Measurements from ENCODE around the gene BAHCC1. TPM values are rescaled to one million over a fixed set of nuclear protein-coding genes. Genes with fewer than 3 reads are reported as not detected.

BAHCC1 gene
- total and polyA plus RNA-seq, 2 of the 4 experiments (the other 2 are of a cell fraction), result 0.36 to 7.8 TPM

DNA sequence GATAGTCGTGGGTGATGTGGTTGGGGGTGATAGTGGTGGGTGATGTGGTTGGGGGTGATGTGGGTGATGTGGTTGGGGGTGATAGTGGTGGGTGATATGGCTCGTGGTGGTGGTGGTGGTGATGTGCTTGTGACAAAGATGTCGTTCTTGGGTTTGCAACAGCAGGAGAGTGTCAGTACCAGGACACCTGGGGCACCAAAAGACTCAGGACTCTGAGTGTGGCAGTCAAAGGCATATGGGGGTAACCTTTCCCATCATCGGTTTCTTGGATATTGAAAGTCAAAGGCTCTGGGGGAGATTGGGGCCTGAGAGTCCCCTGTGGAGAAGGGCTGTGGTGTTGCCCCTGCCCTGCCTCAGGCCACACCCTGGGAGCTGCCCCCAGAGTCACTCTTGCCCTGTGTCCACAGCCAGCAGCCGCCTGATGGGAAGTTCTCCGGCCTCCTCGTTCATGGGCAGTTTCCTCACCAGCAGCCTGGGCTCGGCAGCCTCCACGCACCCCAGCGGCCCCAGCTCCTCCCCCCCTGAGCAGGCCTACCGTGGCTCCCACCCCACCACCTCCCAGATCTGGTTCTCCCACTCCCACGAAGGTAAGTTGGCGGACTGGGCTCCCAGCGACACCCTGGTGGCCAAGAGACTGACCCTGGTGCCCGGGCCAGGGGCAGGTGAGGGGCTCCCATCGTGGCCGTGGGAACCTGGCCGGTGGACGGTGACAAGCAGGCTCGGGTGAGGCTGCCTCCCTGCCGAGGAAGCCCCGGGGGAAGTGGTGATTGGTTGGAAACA, 31.3 kb downstream of the BAHCC1 start:
- CTCF ChIA-PET, result no interaction called here
- Histone ChIP-seq H2AK5ac (ENCODE audit: low read depth, low read length) (no peak overlapping the region), H3K56ac (ENCODE audit: extremely low read depth, insufficient read depth, low read length) (no peak overlapping the region), H4K91ac (ENCODE audit: insufficient read depth, low read depth, low read length) (no peak overlapping the region), H3K36me3 (ENCODE audit: control insufficient read depth, insufficient read depth, low read length) (no peaks in the 10 kb centered on the region; the same call in 1 of the 2 replicates), H3K9me3 (ENCODE audit: control insufficient read depth, insufficient read depth, low read length) (no peaks in the 10 kb centered on the region), H2BK15ac (ENCODE audit: low read depth, low read length) (no peak overlapping the region), H3K9ac (ENCODE audit: low read depth, low read length) (no peak overlapping the region), H3K4me1 (ENCODE audit: control insufficient read depth, insufficient read depth, low read length) (peaks cover 32% of the 10 kb centered on the region), H3K23ac (ENCODE audit: low read depth, low read length) (no peak overlapping the region), H2AFZ (replicated peaks; ENCODE audit: low read length, poor library complexity) (no peak overlapping the region), H4K20me1 (ENCODE audit: insufficient read depth, low read length) (peaks cover 8% of the 10 kb centered on the region), H3K27ac (ENCODE audit: insufficient read depth, low read length) (no peak overlapping the region), H3K4ac (ENCODE audit: low read depth, low read length) (no peak overlapping the region), H3K79me1 (ENCODE audit: low read depth in 1 of 2, low read length in 2 of 2) (peaks cover 29 to 50% of the 10 kb centered on the region in 2 experiments), H3K27me3 (ENCODE audit: control insufficient read depth, insufficient read depth, low read length) (no peaks in the 10 kb centered on the region), H4K5ac (ENCODE audit: low read depth, low read length) (no peak overlapping the region), H2BK20ac (ENCODE audit: low read depth, low read length) (no peak overlapping the region), H3K4me2 (ENCODE audit: low read depth, low read length) (no peak overlapping the region), H3K4me3 (ENCODE audit: insufficient read depth, low read depth, low read length) (no peak overlapping the region), H2BK120ac (ENCODE audit: low read depth, low read length) (no peak overlapping the region), H2AK9ac (replicated peaks; ENCODE audit: low read depth, low read length, poor library complexity) (no peak overlapping the region), H3K9me1 (ENCODE audit: insufficient read depth, low read length) (peaks cover 10% of the 10 kb centered on the region), H2BK5ac (ENCODE audit: low read depth, low read length, poor library complexity, severe bottlenecking) (no peak overlapping the region), H4K8ac (ENCODE audit: low read depth in 2 of 2, low read length in 2 of 2) (no peak overlapping the region), H3K18ac (ENCODE audit: low read depth, low read length) (no peak overlapping the region), H3K14ac (replicated peaks; ENCODE audit: low read depth, low read length) (no peak overlapping the region)
- DNase-seq (no peak), ATAC-seq (ENCODE audit: low read depth) (no peak)
- TF ChIP-seq SMC3 (IDR thresholded peaks at IDR 0.05; ENCODE audit: low read depth, low read length), result no peak
- TF ChIP-seq, protein P1, sequence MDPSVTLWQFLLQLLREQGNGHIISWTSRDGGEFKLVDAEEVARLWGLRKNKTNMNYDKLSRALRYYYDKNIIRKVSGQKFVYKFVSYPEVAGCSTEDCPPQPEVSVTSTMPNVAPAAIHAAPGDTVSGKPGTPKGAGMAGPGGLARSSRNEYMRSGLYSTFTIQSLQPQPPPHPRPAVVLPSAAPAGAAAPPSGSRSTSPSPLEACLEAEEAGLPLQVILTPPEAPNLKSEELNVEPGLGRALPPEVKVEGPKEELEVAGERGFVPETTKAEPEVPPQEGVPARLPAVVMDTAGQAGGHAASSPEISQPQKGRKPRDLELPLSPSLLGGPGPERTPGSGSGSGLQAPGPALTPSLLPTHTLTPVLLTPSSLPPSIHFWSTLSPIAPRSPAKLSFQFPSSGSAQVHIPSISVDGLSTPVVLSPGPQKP (IDR thresholded peaks at IDR 0.05; ENCODE audit: borderline replicate concordance, low read depth, low read length), result no peak
- no peak for TF ChIP-seq CEBPB (IDR thresholded peaks at IDR 0.05; ENCODE audit: low read depth, low read length)
- no peak for TF ChIP-seq RAD21 (IDR thresholded peaks at IDR 0.05; ENCODE audit: low read length)
- no peak for TF ChIP-seq MXI1 (IDR thresholded peaks at IDR 0.05; ENCODE audit: borderline replicate concordance, low read depth, low read length)
- TF ChIP-seq, protein P2, sequence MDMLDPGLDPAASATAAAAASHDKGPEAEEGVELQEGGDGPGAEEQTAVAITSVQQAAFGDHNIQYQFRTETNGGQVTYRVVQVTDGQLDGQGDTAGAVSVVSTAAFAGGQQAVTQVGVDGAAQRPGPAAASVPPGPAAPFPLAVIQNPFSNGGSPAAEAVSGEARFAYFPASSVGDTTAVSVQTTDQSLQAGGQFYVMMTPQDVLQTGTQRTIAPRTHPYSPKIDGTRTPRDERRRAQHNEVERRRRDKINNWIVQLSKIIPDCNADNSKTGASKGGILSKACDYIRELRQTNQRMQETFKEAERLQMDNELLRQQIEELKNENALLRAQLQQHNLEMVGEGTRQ (IDR thresholded peaks at IDR 0.05; ENCODE audit: low read depth, low read length), result no peak
- no peak for TF ChIP-seq FOS (IDR thresholded peaks at IDR 0.05; ENCODE audit: low read depth, low read length)
- TF ChIP-seq CHD1 (IDR thresholded peaks at IDR 0.05; ENCODE audit: low read depth, low read length), result no peak
- TF ChIP-seq POLR2A (IDR thresholded peaks at IDR 0.05; ENCODE audit: low read depth, low read length), result no peak
- no peak for TF ChIP-seq RFX5 (IDR thresholded peaks at IDR 0.05; ENCODE audit: low read depth, low read length)
- TF ChIP-seq MAZ (IDR thresholded peaks at IDR 0.05; ENCODE audit: borderline replicate concordance, low read depth, low read length), result no peak
- TF ChIP-seq, protein P3, sequence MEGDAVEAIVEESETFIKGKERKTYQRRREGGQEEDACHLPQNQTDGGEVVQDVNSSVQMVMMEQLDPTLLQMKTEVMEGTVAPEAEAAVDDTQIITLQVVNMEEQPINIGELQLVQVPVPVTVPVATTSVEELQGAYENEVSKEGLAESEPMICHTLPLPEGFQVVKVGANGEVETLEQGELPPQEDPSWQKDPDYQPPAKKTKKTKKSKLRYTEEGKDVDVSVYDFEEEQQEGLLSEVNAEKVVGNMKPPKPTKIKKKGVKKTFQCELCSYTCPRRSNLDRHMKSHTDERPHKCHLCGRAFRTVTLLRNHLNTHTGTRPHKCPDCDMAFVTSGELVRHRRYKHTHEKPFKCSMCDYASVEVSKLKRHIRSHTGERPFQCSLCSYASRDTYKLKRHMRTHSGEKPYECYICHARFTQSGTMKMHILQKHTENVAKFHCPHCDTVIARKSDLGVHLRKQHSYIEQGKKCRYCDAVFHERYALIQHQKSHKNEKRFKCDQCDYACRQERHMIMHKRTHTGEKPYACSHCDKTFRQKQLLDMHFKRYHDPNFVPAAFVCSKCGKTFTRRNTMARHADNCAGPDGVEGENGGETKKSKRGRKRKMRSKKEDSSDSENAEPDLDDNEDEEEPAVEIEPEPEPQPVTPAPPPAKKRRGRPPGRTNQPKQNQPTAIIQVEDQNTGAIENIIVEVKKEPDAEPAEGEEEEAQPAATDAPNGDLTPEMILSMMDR (conservative IDR thresholded peaks at IDR 0.05; ENCODE audit: low read depth, low read length), result no peak
- TF ChIP-seq BHLHE40 (IDR thresholded peaks at IDR 0.05; ENCODE audit: low read depth, low read length), result no peak
- TF ChIP-seq RCOR1 (IDR thresholded peaks at IDR 0.05; ENCODE audit: insufficient replicate concordance, low read length), result no peak
- no peak for TF ChIP-seq NFE2L2 (IDR thresholded peaks at IDR 0.05; ENCODE audit: low read depth, low read length)
- TF ChIP-seq MAFK (IDR thresholded peaks at IDR 0.05; ENCODE audit: low read depth, low read length), result no peak
- POLR2A ChIA-PET (ENCODE audit: unreplicated experiment), result no interaction called here
- no TSS peak for BruUV-seq (replicated peaks)
- intact Hi-C loops (cut with micrococcal nuclease), result no loop called here
- dilution Hi-C loops (cut with HindIII; ENCODE audit: low sequenced_read_pairs, unreplicated experiment), result no loop called here
- in situ Hi-C loops (cut with MboI; ENCODE audit: low sequenced_read_pairs), result no loop called here
- 82% methylated on average over 6 of the region's 22 CpGs; no CpG with 5 or more reads in 1 of the 2 experiments for WGBS, 2 experiments (ENCODE audit: extremely low coverage in 2 of 2, insufficient read length in 1 of 2)
